ENCODE results near the gene IMPA2.
"Not testable (repeated sequence)": the region's sequence is repeated elsewhere in the genome, so short reads cannot be mapped to it uniquely, and the experiment has no call there.

The IMPA2 gene

DNA sequence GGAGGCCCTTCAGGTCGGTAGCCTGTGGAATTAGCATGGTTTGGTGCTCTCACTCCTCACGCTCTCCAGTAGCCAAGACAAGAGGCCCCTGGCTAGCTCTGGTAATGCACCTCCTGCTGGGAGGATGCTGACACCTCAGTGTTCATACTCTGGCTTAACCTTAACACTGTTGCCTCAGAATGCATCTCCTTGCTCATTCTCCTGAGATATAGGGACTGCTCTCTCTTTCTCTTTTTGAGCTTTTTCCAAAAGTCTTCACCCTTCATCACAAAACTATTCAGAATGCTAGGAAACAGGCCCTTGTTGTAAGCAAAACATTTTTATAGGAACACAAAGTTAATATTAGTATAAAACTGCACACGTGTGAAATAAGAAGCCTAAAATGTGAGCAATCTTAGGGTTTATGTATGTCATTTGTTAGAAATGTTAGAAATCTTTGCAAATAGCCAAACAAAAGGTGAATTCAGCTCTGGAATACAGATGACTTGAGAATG lies 17.3 kb upstream of the IMPA2 start:
- DNase-seq: no peak

DNA sequence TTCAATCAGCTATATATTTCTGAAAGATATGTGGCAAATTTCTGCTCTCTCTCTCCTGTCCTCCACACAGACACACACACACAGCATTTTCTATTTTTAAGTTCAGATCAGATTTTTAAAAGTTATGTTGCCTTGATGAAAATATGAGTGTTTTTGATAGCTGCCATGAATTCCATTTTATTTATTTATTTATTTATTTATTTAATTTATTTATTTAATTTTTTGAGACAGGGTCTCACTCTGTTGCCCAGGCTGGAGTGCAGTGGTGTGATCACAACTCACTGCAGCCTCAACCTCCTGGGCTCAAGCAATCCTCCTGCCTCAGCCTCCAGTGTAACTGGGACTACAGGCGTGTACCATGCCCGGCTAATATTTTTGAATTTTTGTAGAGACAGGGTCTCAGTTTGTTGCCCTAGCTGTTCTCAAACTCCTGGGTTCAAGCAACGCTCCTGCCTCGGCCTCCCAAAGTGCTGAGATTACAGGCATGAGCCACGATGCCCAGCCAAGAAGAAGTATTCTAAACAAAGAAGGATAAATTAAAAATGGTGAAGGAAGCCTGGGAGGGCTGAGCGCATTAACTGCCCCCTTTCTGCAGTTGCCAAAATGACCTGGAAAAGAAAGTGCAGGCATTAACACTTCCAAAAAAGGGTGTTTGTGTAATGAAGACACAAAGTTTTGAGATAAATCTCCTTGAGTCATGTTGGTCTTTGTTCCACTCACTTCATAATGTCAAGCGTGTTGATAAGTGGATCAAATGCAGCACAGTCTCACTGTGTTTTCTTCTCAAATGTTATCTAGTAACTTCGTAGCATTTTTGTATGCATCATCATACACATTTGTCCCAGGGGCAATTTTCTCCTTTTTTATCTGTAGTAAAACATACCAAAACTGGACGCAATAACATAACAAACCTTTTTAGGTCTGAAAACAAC lies 11.1 kb upstream of the IMPA2 start:
- no peak for DNase-seq

DNA sequence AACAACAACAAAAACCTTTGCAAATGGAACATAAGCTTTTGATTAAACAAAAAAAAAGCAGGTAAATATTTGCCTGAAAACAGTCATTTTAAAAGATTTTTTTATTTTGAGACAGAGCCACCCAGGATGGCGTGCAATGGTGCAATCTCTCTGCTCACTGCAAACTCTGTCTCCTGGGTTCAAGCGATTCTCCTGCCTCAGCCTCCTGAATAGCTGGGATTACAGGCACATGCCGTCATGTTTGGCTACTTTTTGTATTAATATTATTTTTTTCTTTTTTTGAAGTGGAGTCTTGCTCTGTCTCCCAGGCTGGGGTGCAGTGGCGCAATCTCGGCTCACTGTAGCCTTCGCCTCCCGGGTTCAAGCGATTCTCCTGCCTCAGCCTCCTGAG lies 10.5 kb upstream of the IMPA2 start:
- DNase-seq: not testable (repeated sequence)

DNA sequence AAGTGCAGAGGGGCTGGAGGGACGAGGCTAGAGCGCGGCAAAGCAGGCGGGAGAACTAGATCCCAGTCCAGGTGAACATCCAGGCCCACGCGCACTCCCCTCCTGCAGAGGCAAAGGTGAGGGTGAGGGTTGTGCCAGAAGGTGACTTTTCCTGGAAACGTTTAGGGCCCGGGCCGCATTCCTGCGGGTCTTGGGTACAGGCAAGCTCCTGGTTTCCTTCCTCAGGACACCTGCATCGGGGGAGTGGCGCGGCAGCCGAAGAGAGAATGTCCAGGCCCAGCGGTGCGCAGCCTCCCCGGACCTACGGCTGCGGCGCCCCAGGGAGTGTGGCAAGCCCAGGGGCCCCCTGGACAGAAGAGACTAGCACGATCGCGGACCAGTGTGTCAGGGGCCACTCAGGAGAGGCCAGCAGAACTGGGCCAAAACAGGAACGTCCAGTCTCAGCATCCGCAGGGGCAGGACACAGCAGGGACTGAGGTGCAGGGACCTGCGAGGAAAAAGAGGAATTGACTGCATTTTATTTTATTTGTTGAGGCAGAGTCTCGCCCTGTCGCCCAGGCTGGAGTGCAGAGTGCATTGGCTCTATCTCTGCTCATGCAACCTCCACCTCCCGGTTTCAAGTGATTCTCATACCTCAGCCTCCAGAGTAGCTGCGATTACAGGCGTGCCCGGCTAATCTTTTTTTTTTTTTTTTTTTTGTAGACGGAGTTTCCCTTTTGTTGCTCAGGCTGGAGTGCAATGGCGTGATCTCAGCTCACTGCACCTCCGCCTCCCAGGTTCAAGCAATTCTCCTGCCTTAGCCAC lies 8.7 kb upstream of the IMPA2 start:
- DNase-seq: no peak

DNA sequence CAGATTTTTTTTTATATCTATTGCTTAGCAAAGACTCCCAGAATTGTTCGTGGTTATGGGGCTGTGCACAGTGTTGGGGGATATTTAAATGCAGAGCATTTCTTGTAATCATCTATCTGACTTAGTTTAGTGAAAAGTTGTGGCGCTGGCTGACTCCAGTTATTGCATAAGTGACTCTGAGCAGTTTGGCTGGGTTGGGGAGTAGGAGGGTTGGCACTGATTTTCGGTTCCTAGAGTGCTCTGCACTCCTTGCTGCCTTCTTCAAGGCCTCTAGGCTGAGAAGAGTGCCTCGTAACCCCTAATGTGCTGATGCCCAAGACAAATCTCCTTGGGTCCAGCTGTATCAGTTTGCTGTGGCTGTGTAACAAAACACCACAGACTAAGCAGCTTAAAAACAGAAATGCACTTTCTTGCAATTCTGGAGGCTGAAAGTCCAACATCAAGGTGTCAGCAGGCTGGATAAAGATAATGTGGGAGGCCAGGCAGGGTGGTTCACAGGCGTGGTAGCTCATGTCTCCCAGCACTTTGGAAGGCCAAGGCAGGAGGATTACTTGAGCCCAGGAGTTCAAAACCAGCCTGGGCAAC lies 6.5 kb upstream of the IMPA2 start:
- no peak for DNase-seq

DNA sequence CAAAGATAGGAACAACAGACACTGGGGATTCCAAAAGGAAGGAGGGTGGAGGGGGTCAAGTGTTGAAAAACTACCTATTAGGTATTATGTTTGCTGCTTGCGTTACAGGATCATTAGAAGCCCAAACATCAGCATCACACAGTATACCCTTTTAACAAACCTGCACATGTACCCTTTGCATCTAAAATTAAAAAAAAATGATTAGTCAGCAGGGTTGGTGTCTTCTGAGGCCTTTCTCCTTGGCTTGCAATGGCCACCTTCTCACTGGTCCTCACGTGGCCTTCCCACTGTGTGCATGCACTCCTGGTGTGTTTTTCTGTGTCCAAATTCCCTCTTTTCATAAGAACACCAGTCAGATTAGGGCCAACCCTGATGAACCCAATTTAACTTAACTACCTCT lies 5.6 kb upstream of the IMPA2 start:
- no peak for DNase-seq

DNA sequence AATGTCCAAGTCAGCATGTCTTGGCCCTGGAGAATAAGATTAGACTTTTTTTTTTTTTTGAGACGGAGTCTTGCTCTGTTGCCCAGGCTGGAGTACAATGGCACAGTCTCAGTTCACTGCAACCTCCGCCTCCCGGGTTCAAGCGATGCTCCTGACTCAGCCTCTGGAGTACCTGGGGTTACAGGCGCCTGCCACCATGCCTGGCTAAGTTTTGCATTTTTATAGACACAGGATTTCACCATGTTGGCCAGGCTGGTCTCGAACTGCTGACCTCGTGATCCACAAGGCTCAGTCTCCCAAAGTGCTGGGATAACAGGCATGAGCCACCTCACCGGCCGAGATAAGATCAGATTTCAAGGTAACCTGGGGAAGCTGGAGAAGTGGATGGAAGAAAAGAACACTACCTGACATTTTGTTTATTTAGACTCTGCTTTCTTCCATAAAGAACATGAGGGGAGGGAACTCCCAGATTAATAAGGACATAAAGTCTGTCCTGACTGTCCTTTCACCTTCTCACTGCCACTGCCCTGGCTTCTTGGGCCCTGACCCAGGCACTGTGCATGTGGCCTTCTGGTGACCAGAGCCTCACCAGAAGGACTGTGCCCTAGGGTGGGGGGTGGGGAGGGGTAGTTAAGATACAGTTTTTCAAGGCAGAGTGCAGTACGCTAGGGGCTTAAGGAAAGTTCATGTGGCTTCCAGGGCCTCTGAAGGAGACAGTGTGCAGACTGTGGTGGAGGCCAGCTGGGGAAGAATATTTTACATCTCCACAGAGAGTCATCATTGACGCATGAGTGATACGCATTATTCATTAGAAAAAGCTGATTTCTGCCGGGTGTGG lies 4.8 kb upstream of the IMPA2 start:
- no peak for DNase-seq

DNA sequence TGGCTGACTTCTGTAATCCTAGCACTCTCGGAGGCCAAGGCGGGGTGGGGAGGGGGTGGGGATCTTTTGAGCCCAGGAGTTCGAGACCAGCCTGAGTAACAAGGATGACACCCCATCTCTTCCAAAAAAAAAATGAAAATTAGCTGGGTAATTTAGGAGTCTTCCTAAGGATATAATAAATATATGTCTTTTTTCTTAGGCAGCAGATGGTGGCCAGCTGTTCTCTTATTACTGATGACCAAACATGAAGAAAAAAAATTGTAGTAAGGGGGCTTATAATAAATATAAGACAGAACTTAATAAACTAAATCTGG lies 4.2 kb upstream of the IMPA2 start:
- DNase-seq: no peak

DNA sequence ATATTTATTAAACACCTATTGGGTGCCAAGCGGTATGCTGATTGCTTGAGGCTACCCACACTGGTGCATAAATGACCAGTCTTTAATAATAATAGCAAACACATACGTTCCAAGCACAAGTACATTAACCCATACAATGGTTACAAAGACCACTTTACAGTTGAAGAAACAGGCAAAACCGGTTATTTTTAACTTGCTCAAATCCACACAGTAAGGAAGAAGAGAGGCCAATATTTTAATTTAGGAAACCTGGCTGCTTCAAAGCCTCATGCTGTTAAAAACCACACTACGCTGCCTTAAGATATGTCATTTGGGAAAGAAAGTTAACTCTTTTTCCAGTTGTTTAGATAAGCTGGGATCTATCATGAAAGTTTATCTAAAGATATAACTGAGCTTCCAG lies 2.4 kb upstream of the IMPA2 start:
- DNase-seq: no peak

DNA sequence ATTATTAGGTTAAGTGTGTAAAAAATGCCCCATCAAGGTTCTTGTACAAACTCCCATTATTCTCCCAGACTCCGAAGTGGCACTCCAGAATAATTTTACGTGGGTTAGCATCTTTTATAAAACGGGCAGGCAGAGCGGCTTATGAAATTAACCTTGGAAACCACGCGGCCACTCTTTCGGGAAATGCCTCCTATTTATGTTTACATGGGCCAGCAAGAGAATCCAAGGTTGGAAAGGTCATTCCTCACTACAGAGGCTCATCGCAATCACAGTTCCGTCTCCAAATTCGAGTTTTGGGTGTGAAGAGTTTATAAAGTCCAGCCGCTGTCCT lies 1.2 kb upstream of the IMPA2 start:
- no peak for DNase-seq

DNA sequence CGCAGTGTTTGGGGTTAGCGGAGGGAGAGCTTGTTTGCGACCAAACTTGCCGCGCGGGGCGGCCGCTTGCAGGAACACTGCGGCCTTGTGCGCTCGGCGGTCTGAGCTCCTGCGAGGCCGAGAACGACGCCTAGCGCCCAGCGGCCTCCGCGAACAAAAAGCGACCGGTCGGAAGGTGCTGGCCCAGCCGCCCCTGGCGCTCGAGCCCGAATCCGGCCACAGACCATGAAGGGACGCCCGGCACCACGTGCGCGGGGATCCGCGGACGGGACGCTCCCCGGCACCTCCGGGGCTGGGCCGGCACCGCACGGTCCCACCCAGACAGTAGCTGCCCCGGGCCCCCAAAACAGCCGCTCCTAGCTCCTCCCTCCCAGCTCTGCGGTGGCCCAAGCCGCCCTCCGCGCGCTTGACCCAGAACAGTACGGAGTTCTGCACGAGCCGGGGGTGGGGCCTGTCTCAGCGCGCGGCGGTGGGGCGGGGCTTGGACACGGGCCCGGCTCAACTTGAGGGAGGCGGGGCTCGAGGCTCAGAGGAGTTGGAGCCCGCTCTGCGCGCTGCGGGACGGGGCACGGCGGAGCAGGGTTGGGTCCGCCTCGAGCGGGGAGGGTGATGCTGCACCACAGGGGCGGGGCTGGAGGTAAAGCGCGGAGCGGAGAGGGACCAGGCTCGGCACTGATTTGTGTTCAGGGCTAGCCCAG lies 664 bp upstream of the IMPA2 start:
- peak; percentile 91 to 93 for DNase-seq

DNA sequence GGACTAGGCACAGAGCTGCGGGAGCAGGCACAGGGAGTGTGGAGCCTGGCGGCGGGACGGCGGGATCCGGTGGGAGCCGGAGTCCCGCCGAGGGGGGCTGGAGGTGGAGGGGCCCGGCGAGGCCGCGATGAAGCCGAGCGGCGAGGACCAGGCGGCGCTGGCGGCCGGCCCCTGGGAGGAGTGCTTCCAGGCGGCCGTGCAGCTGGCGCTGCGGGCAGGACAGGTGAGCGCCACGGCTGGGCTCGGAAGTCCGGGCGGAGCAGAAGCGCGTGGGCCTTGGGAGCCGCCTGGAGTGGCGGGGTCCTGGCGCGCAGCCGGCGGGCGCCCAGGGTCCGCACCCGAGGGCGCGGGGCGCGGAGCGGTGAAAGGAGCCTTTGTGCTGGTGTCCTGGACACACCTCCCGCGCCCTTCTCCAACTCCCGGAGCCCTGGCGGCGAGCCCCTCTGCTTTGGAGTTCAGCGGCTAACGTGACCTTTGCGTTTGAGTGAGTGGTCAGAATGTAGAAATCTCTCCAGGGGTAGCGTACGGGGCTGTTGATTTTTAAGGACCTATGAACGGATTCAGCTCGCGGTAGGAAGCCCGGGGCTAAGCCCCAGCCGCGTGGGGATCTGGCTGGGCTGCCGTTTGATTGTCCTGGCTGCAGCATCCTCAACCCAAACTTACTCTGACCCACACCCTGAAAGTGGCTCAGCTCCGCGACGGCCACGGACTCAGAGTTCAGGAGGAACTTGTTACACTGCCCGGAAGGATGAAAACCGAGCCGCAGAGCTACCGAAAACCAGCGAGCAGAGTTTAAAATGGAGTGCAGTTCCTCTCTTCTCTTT lies 448 bp downstream of the IMPA2 start:
- DNase-seq: no peak

DNA sequence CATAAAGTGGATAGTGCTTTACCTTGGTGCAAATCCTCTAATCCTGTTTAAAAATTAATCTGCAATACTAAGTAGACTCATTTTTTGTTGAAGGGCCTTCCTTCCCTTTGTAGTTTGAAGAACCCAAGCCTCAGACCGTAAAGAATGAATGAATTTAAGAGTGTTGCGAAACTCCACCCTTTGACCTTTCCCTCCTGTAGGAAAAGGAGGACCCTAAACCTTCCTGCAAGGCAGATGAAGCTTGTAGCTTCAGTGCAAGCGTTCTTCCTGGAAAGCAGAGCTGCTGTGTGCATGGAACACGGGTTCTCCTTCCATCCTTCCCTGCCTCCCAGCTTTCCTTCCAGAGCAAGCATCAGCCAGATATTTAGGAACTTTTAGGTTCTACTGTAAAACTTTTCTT lies 1.7 kb downstream of the IMPA2 start:
- DNase-seq: no peak

DNA sequence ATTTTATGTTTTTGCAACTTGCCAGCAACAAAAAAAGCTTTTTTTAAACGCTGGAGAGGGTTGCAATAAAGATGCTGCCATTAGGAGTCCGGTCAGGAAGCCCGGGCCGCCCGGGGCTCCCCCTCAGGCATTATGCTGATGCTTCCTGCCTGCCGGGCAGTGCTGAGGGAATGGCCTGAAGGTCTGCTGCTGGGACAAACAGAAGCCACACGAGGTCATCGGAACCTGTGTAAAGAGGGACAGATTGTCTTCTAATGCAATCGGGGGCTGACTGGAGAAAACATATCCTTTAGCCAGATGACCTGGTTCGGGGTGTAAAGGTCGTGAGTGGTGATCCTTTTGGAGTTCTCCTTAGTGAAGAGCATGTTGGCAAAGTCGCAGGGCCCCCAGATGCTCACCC lies 2.3 kb downstream of the IMPA2 start:
- no peak for DNase-seq

DNA sequence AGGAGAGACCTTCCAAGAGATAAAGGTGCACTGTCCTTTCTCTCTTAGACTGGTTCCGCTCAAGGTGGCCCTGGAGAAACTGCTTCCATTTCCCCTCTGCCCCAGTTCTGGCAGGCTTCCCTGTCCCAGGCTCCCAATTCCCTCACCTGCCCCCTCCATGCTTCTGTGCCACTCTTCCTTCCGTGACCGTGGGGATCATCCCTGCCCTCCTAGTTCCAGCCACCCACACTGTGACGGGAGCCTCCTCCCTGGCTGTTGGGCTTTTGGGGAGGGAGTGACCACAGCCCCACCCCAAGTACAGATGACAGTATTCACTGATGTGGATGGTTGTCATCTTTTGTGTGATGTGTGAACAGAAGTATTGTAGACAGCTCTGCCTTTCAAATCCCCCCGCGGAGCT lies 2.8 kb downstream of the IMPA2 start:
- DNase-seq: no peak

DNA sequence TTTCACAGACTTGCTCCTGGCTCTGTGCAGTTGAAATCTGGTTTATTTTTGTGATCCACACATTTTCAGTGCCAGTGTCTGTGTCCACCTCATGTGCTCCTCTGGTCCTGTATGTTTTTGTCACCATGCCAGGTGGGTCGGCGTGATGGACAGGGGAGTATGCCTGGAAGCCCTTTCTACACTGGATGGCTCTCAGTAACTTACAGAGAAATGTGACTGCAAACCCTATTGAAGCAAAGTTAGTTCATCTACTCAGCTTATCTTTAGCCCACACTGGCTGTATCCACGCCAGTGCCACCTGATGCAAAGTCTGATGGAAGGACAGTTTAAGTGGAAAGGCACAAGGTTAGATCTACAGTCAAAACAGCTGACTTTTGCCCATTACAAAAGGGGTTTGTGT lies 4.3 kb downstream of the IMPA2 start:
- no peak for DNase-seq

DNA sequence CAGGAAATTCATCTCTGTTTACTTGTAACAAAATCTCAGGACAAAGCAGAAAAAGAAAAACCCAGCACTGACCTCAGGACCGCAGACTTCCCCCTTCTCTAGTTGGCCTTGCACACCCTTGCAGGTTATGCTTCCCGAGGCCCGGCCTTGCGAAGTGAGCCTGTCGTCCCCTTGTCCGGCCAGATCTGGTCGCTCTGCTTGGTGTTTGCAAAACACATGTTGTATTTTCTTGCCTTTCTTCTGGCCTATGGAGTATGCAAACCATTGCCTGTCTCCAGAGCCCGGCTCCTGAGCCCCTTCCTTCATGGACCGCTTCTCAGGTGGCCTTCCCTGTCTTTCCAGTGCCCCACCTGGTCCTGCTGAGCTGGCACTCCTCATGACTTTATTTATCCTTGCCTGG lies 4.8 kb downstream of the IMPA2 start:
- no peak for DNase-seq

DNA sequence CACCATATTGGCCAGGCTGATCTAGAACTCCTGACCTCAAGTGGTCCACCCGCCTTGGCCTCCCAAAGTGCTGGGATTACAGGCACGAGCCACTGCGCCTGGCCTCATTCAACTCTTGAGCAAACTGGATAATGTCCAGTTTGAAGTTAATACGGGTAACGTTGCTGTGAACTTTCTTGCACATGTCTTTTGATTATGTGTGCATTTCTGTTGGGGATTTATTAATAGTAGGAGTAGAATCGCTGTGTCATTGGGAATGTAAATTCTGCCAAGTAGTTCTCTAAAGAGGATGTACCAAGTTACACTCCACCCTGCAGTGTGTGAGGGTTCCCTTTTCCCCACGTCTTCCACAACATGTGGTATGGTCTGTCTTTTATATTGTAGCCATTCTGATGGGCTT lies 6.2 kb downstream of the IMPA2 start:
- no peak for DNase-seq

DNA sequence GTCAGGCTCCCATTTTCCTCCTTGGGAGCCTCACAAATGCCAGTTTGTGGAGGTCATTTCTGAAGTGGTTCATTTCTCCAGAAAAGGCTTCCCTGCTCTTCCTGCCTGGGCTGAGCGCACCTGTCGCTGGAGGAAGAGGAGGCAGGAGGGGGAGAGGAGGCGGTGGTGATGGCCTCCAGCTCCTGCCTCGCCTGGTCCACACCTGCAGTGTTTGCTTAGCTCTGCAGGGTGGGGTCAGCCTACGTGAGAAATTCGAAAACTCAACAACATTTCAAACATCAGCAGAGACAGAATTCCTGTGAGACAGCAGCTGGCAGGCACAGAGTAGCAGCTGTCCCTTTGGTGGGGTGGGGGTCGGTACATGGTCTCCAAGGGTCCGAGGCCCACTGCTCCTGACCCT lies 7.9 kb downstream of the IMPA2 start:
- DNase-seq: no peak

DNA sequence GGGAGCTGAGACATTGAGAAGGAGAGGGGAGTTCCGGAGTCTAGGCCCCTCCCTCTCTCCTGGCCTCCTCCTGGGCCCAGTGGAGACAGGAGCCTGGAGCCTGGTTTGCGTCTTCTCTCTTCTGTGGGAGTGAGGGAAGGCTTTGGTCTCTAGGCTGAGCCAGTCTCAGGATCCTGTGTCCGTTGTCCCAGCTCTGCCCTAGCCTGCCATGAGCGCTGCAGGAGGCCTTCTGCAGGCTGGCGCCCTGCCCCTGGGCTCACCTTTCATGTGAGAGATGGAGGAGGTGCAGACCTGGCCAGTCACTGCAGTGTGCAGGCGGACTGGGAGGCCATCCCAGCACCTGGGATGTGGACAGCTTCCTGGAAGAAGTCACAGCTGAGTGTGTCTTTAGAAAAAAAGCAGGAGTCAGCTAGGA lies 8.7 kb downstream of the IMPA2 start:
- no peak for DNase-seq

DNA sequence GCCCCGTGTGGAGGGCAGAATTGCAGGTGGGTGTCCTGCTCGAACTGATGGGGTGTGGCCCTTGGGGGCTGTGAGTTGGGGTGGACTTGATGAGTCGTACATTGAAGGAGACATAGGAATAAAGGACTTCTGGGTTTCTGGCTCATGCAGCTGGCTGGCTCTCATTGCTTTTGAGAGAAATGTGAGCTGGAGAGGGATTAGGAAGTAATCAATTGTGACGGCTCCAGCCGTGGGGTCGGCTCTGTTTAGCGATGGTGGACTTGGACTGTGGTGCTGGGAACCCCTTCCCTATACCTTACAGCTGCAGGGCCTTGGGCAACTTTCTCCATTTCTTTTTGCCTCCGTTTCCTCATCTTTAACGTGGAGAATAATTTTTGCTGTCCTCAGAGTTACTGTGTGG lies 9.2 kb downstream of the IMPA2 start:
- DNase-seq: no peak
